ENCODE results near the gene FBXL17. TPM values are rescaled to one million over a fixed set of nuclear protein-coding genes. Genes with fewer than 3 reads are reported as not detected.

FBXL17 gene
- total RNA-seq, 4 donors from 2014 or later: 11.5 to 28.6 (median 19.9) TPM

- intact Hi-C loops (cut with DNase I; ENCODE audit: low total_unique reads): no loop called here
- no peaks in the 10 kb centered on the region for H3K9me3 ChIP-seq
- no peak overlapping the region for H3K4me3 ChIP-seq
- no peaks in the 10 kb centered on the region for H3K27me3 ChIP-seq
- TF ChIP-seq POLR2A (IDR thresholded peaks at IDR 0.05): no peak
- no peak for TF ChIP-seq CTCF (IDR thresholded peaks at IDR 0.05)
- no peaks in the 10 kb centered on the region for H3K4me1 ChIP-seq
- no peak for DNase-seq
- no peaks in the 10 kb centered on the region for H3K36me3 ChIP-seq
- H3K27ac ChIP-seq: no peak overlapping the region
Observed at GRCh38 chr5:108312258-108312657, 69.6 kb downstream of the FBXL17 start.

- TF ChIP-seq CTCF (IDR thresholded peaks at IDR 0.05): no peak
- no peak for TF ChIP-seq POLR2A (IDR thresholded peaks at IDR 0.05)
Observed at GRCh38 chr5:108311682-108312081, 70.2 kb downstream of the FBXL17 start.

GRCh38 chr5:108303611-108304010 is 78.3 kb downstream of the FBXL17 start:
- no peak overlapping the region for H3K4me3 ChIP-seq
- H3K36me3 ChIP-seq: no peaks in the 10 kb centered on the region
- no peaks in the 10 kb centered on the region for H3K9me3 ChIP-seq
- intact Hi-C loops (cut with DNase I; ENCODE audit: low total_unique reads): no loop called here
- no peaks in the 10 kb centered on the region for H3K4me1 ChIP-seq
- DNase-seq: no peak
- H3K27ac ChIP-seq: no peak overlapping the region
- TF ChIP-seq CTCF (IDR thresholded peaks at IDR 0.05) (no peak), POLR2A (IDR thresholded peaks at IDR 0.05) (no peak)
- H3K27me3 ChIP-seq: no peaks in the 10 kb centered on the region

More at GRCh38 chr5:108311682-108312081, 70.2 kb downstream of the FBXL17 start:
- no peak overlapping the region for H3K4me3 ChIP-seq
- H3K36me3 ChIP-seq: no peaks in the 10 kb centered on the region
- no peak for DNase-seq
- no peaks in the 10 kb centered on the region for H3K27me3 ChIP-seq
- no peaks in the 10 kb centered on the region for H3K4me1 ChIP-seq
- no peaks in the 10 kb centered on the region for H3K9me3 ChIP-seq
- intact Hi-C loops (cut with DNase I; ENCODE audit: low total_unique reads): no loop called here
- H3K27ac ChIP-seq: no peak overlapping the region

- no peak for DNase-seq
- Histone ChIP-seq H3K4me3 (no peak overlapping the region), H3K36me3 (no peaks in the 10 kb centered on the region), H3K9me3 (no peaks in the 10 kb centered on the region), H3K4me1 (no peaks in the 10 kb centered on the region), H3K27ac (no peak overlapping the region), H3K27me3 (no peaks in the 10 kb centered on the region)
- intact Hi-C loops (cut with DNase I; ENCODE audit: low total_unique reads): no loop called here
- TF ChIP-seq CTCF (IDR thresholded peaks at IDR 0.05) (no peak), POLR2A (IDR thresholded peaks at IDR 0.05) (no peak)
Observed at GRCh38 chr5:108303086-108303485, 78.8 kb downstream of the FBXL17 start.

GRCh38 chr5:108297042-108297601 is 84.8 kb downstream of the FBXL17 start:
- intact Hi-C loops (cut with DNase I; ENCODE audit: low total_unique reads): no loop called here
- Histone ChIP-seq H3K27ac (no peak overlapping the region), H3K36me3 (no peaks in the 10 kb centered on the region), H3K27me3 (no peaks in the 10 kb centered on the region), H3K9me3 (no peaks in the 10 kb centered on the region), H3K4me3 (no peak overlapping the region), H3K4me1 (no peaks in the 10 kb centered on the region)
- DNase-seq: no peak
- TF ChIP-seq CTCF (IDR thresholded peaks at IDR 0.05) (no peak), POLR2A (IDR thresholded peaks at IDR 0.05) (no peak)
